GM21447 (cell line): ENCODE data around the gene CHPF2.

ENCODE experiments used
- ATAC-seq: cut with Tn5 transposase; IDR thresholded peaks from one replicate; pipeline ENCODE4 v1.9.1; 2021; ENCODE audit not compliant: unreplicated experiment

CHPF2 gene

GRCh38 chr7:151282111-151282510 is 49.8 kb downstream of the CHPF2 start:
- ATAC-seq, result no peak

- ATAC-seq, result no peak
Measured at GRCh38 chr7:151283302-151283701, 51.0 kb downstream of the CHPF2 start.

DNA sequence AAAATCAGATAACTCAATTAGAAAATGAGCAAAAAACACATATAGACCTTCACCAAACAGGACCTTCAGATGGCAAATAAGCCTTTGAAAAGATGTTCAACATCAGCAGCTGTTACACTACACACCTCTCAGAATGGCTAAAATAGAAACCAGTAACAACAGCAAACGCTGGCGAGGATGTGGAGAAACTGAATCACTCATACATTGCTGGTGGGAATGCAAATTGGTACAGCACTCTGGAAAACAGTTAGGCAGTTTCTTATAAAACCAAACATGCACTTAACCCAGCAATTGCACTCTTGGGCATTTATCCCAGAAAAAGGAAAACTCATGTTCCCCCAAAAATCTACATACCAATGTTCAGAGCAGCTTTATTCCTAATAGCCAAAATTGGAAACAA is 53.9 kb downstream of the CHPF2 start:
- no peak for ATAC-seq
